Activated CD4-positive, alpha-beta memory T cell treated with anti-CD3 and anti-CD28 coated beads for 36 hours (primary cell): ENCODE results near the gene UNC119. TPM values are rescaled to one million over a fixed set of nuclear protein-coding genes. Genes with fewer than 3 reads are reported as not detected.
A peak's percentile ranks its signal among the peaks of the same experiment; 100 is the strongest.

ENCODE experiments used
- CTCF ChIA-PET: fragments of 350-600 bp; sonication (Branson Sonifier 250); formaldehyde crosslinking; loops from one replicate; lab custom pipeline; 2021; ENCODE audit warnings: antibody characterized with exemption, inconsistent platforms; lab: Charles Lee
- POLR2A ChIA-PET: fragments of 350-600 bp; sonication (Branson Sonifier 250); formaldehyde crosslinking; loops from one replicate; lab custom pipeline; 2021; ENCODE audit warnings: antibody characterized with exemption; lab: Charles Lee
- DNase-seq: peaks from one replicate; pipeline ENCODE4 v3.0.0-alpha.2; 2020
- H3K27ac Mint-ChIP-seq: one replicate; pipeline ENCODE4 v1.8.0; 2021; ENCODE audit warnings: mixed read lengths
- H3K27me3 Mint-ChIP-seq: one replicate; pipeline ENCODE4 v1.8.0; 2021; ENCODE audit warnings: mixed read lengths
- H3K36me3 Mint-ChIP-seq: one replicate; pipeline ENCODE4 v1.8.0; 2021; ENCODE audit warnings: mixed read lengths
- H3K4me1 Mint-ChIP-seq: one replicate; pipeline ENCODE4 v1.8.0; 2021; ENCODE audit warnings: low read depth, mixed read lengths
- H3K4me3 Mint-ChIP-seq: one replicate; pipeline ENCODE4 v1.8.0; 2021; ENCODE audit warnings: mild to moderate bottlenecking, mixed read lengths
- H3K9me3 Mint-ChIP-seq: one replicate; pipeline ENCODE4 v1.8.0; 2021; ENCODE audit warnings: mixed read lengths
- intact Hi-C: fragments of 100-400 bp; cut with micrococcal nuclease; formaldehyde crosslinking; loops from one replicate; pipeline ENCODE4 v1.15.1; 2023
- total RNA-seq, 2 experiments: library from RNA; stranded (reverse); gene quantifications; one replicate each; pipeline ENCODE4 v1.2.3, GENCODE V29; 2021

UNC119 gene
- 10 to 100 TPM; 38.0 to 42.0 TPM for total RNA-seq

DNA sequence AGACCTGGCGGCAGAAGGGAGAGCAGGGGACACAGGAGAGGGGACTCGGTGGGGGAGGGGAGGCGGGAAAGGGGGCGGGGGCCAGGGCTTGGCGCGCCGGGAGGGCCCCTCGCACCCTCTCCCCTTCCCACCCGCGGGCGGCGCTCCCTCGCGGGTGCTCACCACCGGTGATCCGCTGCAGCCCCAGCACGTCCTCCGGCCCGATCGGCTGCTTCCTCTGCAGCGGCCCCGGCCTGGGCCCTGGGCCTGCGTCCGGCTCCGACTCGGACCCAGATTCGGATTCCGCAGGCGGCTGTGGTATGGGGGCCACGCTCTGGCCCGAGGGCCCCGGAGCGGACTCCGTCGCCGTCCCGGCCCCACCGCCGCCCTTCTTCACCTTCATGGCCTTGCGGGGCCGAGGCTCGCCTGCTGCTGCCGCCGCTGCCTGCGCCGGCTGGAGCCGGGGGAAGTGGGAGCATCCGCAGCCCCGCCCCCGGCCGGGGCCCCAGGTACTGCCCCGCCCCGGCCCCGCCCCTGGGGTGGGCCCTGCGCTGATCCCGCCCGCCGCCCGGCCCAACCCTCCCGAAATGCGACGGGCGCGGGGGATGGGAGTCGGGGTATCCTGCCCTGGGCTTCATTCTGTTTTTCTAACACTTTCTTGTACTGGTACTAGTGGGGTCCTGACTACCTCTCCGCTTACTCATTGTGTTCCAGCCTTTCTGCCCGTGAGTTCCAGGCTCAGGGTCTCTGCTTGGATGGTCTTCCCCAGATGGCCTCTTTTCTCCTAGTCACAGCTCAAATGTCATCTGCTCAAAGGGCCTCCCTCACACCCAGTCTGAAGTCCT, at the start of gene UNC119:
Gene UNC119, minus strand, starts transcription at position 449 of the 824 bp plus-strand sequence. Its CDS starts 67 bp downstream, at position 382.
- Mint-ChIP-seq H3K9me3 (no peaks in the 10 kb centered on the region), H3K36me3 (peaks cover 32% of the 10 kb centered on the region), H3K4me3 (peak within 1 kb of the TSS; percentile 88), H3K27me3 (no peaks in the 10 kb centered on the region), H3K27ac (peak within 1 kb of the TSS; percentile 65), H3K4me1 (peaks cover 49% of the 10 kb centered on the region)
- ChIA-PET POLR2A (interaction anchor here (1.3 kb wide), 1 partner anchor 19 kb away, joined by 5 read pairs; the partner anchor contains the start of gene PIGS), CTCF (interaction anchor here (1.0 to 1.6 kb wide), 4 partner anchors 11 to 48 kb away, joined by 3 to 4 read pairs (median 4); partner anchors contain the start of gene PIGS)
- intact Hi-C loops, result loop anchor here (2.0 kb wide), 1 partner anchor 18 kb away; the partner anchor contains the start of gene PIGS
- DNase-seq, result peak; percentile 88

DNA sequence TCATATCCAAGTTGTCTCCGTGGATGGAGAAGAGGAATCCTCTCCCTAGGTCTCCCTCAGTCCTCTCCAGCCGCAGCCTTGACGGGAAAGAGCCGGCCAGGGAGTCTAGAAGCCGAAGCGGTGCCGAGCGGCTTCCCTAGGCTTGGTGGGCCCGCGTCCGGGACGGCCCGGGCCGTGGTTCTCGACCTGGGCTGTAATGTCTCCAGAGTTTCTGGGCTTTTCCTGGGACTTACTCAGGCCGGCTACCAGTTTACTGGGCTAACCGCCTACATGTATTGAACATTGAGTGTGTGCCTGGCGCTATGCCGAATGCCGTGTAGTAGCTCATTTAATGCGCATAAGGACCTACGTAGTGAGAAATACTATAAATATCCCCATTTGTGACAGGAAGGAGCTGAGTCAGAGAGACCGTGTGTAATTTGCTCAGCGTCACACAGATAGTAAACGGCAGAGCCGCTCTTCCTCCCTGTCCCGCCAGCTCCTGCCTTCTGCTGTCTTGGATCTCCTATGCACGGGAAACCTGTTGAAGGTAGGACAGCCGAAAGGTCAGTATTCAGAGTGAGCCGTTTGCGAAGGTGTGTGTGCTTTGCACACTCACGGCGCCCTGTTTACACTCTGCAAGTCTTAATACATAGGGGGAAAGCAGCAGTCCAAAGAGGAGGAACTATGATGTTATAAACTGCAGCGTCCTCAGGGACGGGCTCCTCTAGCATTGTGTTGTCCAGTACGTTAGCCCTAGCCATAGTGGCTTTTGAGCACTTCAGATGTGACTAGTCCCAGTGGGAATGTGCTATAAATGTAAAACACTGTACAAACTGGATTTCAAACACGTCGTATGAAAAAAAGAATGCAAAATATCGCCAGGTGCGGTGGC, 47.1 kb upstream of the UNC119 start:
- Mint-ChIP-seq H3K27ac (peak overlapping the region; percentile 93), H3K27me3 (no peaks in the 10 kb centered on the region), H3K4me1 (peaks cover 21% of the 10 kb centered on the region), H3K9me3 (no peaks in the 10 kb centered on the region), H3K4me3 (peak overlapping the region; percentile 93), H3K36me3 (peaks cover 13% of the 10 kb centered on the region)
- intact Hi-C loops, result loop anchor here (1.0 to 5.0 kb wide), 6 partner anchors 20 to 353 kb away; partner anchors contain the start of genes BLTP2, PHF12, PROCA1 and SUPT6H
- DNase-seq, result peak; percentile 87
- ChIA-PET POLR2A (interaction anchor here (0.6 to 2.4 kb wide), 21 partner anchors 8 to 298 kb away, joined by 3 to 28 read pairs (median 4); partner anchors contain the start of genes ALDOC, BLTP2, PIGS and PROCA1), CTCF (interaction anchor here (0.6 to 1.6 kb wide), 7 partner anchors 13 to 50 kb away, joined by 3 to 7 read pairs (median 5); partner anchors contain the start of gene PIGS)

DNA sequence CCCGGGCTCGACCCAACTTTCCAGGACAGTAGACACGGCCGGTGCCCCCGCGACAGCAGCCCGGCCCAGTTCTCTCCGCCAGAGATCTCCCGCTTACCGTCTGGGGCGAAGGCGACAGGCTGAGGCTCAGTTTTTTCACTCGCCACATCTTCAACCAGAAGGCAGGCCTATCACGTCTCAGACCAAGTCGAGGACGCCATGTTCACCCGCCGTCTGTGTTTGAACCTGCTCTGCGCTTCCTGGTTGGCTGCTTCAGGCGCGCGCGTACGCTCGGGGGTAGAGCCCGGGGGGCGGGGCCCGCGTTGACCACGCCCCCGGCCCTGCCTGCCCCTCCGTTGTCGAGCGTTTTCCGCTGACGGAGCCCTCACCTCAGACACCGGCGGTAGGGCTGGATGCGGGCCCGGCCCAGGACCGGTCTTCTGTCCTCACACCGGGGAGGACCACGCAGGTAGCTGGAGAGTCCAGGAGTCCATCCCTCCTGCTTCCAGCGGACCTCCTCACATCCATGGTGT, 46.4 kb upstream of the UNC119 start, which contains the start of gene SPAG5:
Gene SPAG5, minus strand, starts transcription at position 227 of the 512 bp plus-strand sequence. Its CDS starts 79 bp downstream, at position 148.
- Mint-ChIP-seq H3K27me3 (no peaks in the 10 kb centered on the region), H3K4me3 (peak within 1 kb of the TSS; percentile 93), H3K4me1 (peaks cover 21% of the 10 kb centered on the region), H3K36me3 (peaks cover 11% of the 10 kb centered on the region), H3K9me3 (no peaks in the 10 kb centered on the region), H3K27ac (peak within 1 kb of the TSS; percentile 93)
- intact Hi-C loops, result loop anchor here (1.0 to 5.0 kb wide), 6 partner anchors 20 to 353 kb away; partner anchors contain the start of genes BLTP2, PHF12, PROCA1 and SUPT6H
- CTCF ChIA-PET, result interaction anchor here (0.6 to 1.6 kb wide), 7 partner anchors 14 to 50 kb away, joined by 3 to 7 read pairs (median 5); partner anchors contain the start of gene PIGS
- POLR2A ChIA-PET, result interaction anchor here (0.6 to 2.4 kb wide), 17 partner anchors 8 to 297 kb away, joined by 3 to 28 read pairs (median 6); partner anchors contain the start of genes ALDOC, BLTP2, PIGS and PROCA1
- DNase-seq, result peak; percentile 97

DNA sequence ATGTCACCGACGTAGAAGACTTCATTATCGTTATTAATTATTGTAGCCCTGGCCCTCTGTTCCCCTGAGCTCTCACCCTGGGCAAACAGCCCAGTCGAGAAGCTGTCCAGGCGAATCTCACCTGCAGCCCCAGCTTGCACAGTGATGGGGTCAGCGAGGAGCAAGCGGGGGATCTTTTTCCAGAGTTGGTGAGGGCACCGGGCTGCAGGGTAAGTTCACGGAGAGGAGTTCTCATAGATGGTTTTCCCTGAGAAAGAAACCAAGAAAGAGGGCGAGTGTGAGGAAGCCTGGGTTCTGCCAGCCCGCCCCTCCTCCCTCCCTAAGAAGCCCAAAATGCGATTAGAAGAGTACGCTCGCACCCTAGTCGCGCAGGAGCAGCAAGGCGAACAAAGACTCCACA, 46.0 kb upstream of the UNC119 start:
- Mint-ChIP-seq H3K27me3 (no peaks in the 10 kb centered on the region), H3K9me3 (no peaks in the 10 kb centered on the region), H3K4me1 (peaks cover 21% of the 10 kb centered on the region), H3K36me3 (peaks cover 11% of the 10 kb centered on the region), H3K4me3 (peak overlapping the region; percentile 93), H3K27ac (peak overlapping the region; percentile 93)
- no peak for DNase-seq
- CTCF ChIA-PET, result interaction anchor here (0.8 to 1.5 kb wide), 5 partner anchors 14 to 519 kb away, joined by 3 to 6 read pairs (median 5); partner anchors contain the start of genes ALDOC and PIGS
- POLR2A ChIA-PET, result interaction anchor here (1.3 to 2.4 kb wide), 4 partner anchors 15 to 64 kb away, joined by 4 to 28 read pairs (median 9); partner anchors contain the start of genes BLTP2, PIGS, SDF2 and SUPT6H
- intact Hi-C loops, result loop anchor here (2.0 to 5.0 kb wide), 2 partner anchors 112 to 354 kb away; partner anchors contain the start of genes PHF12 and PROCA1

DNA sequence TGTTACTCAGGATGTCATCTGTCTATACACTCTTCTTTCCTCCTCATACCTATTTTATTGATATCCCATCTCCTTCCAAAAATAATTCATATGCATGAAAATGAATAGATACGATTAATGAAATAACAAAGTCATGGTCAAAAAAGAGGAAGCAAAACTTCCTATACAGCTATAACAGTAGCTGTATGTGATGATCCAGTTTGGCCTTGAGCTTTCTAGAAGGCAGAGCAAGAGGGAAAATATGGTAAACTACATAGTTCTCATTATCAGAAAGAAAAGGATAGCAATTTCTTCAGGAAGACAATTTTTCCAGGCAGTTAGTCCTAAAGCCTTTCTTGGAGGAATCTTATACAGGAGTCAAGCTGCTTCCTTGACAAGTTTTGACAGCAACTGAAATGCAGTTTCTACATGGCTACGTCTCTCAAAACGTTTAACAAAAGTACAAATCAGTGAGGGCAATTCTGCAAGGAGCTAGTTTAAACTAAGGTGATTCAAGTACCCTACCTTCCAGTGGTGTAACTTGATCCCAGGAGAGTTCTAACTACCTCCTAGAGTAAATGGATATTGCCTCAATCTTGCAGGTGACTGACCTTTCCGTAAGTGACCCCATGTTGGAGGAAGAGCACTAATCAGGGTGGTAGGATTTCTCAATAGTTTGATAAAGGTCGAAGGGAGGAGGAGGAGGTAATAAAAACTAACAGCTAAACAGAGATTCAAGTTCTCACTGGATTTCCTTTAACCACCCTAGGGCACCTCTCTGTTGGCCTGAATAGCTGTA, 45.4 kb upstream of the UNC119 start:
- H3K4me1 Mint-ChIP-seq, result peaks cover 21% of the 10 kb centered on the region
- ChIA-PET CTCF (interaction anchor here (0.8 to 1.5 kb wide), 4 partner anchors 15 to 519 kb away, joined by 3 to 6 read pairs (median 4); partner anchors contain the start of genes ALDOC and PIGS), POLR2A (interaction anchor here (0.8 to 2.4 kb wide), 5 partner anchors 15 to 65 kb away, joined by 3 to 28 read pairs (median 7); partner anchors contain the start of genes BLTP2, PIGS, SDF2 and SUPT6H)
- DNase-seq, result no peak
- H3K36me3 Mint-ChIP-seq, result peaks cover 17% of the 10 kb centered on the region
- H3K4me3 Mint-ChIP-seq, result peak overlapping the region; percentile 93
- H3K9me3 Mint-ChIP-seq, result no peaks in the 10 kb centered on the region
- H3K27me3 Mint-ChIP-seq, result no peaks in the 10 kb centered on the region
- H3K27ac Mint-ChIP-seq, result peak overlapping the region; percentile 93
- intact Hi-C loops, result loop anchor here (2.0 to 5.0 kb wide), 2 partner anchors 113 to 355 kb away; partner anchors contain the start of genes PHF12 and PROCA1

DNA sequence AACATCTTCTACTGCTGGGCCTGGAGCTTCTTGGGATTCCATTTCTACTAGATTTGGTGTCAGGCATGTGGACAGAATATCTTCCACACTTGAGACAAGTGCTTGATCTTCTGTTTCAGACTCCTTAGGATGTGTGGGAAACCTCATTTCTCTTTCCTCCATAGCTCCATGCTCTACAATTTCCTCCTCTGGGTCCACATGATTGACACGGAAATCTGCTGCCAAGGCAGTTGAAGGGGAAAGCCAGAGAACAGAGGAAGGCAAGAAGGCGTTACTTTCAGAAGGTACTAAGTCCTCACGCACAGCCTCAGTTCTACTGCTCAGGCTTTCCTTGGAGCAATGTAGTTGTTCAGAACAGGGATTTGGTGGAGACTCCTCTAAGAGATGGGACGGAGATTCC, 39.8 kb upstream of the UNC119 start:
- no peaks in the 10 kb centered on the region for H3K9me3 Mint-ChIP-seq
- intact Hi-C loops, result no loop called here
- ChIA-PET CTCF (interaction anchor here (1.0 to 1.2 kb wide), 2 partner anchors 19 to 87 kb away, joined by 3 to 4 read pairs; no protein-coding TSS in a partner anchor), POLR2A (interaction anchor here (0.7 to 1.6 kb wide), 4 partner anchors 15 to 70 kb away, joined by 3 to 5 read pairs (median 3); partner anchors contain the start of genes ALDOC, PIGS, SDF2 and SUPT6H)
- H3K4me3 Mint-ChIP-seq, result no peak overlapping the region
- H3K36me3 Mint-ChIP-seq, result peaks cover 38% of the 10 kb centered on the region
- H3K27me3 Mint-ChIP-seq, result no peaks in the 10 kb centered on the region
- peaks cover under 1% of the 10 kb centered on the region for H3K4me1 Mint-ChIP-seq
- H3K27ac Mint-ChIP-seq, result no peak overlapping the region
- no peak for DNase-seq

DNA sequence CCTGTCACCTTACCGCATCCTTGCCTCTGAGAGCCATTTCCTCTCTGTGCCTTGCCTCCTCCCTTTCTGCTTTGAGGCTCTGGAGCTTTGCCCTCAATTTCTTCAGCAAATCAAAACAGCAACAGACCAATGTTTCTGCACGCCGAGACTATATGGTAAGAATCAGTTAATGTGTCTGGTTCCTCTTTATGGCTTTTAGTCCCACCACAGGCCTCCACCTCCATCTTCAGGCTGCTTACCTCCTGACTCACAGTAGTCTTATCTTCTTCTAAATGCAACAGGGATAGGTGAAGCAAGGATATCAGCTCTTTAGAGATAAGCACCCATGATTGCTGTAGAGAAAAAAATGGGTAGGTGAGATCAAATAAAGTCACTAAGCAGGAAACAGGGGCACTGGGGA, 33.4 kb upstream of the UNC119 start:
- intact Hi-C loops, result no loop called here
- CTCF ChIA-PET, result no interaction called here
- Mint-ChIP-seq H3K9me3 (no peaks in the 10 kb centered on the region), H3K4me1 (no peaks in the 10 kb centered on the region), H3K36me3 (peaks cover 32% of the 10 kb centered on the region), H3K4me3 (no peak overlapping the region), H3K27me3 (no peaks in the 10 kb centered on the region), H3K27ac (no peak overlapping the region)
- DNase-seq, result no peak
- POLR2A ChIA-PET, result interaction anchor here (1.0 kb wide), 1 partner anchor 9 kb away, joined by 3 read pairs; the partner anchor contains the start of gene ALDOC

DNA sequence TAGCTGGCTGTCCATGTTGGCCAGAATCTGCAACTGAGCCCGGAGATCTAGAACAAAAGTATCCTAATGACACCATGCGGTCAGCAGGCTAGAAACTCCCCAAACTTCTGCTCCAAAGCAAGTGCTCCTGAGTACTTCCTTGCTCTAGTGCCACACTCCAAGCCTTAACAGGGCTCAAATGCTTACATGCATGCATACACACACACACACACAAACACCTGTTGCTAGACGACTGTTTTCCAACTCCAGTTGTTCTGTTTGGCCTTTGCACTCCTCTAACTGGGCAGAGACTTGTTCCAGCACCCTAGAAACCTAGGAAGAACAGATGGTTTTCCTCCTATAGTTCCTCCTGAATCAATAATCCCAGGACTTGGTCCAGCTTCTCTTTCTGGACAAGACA, 32.0 kb upstream of the UNC119 start:
- no peak overlapping the region for H3K27ac Mint-ChIP-seq
- ChIA-PET CTCF (interaction anchor here (1.1 to 1.2 kb wide), 2 partner anchors 29 to 63 kb away, joined by 3 read pairs; no protein-coding TSS in a partner anchor), POLR2A (interaction anchor here (0.8 kb wide), 1 partner anchor 10 kb away, joined by 3 read pairs; no protein-coding TSS in a partner anchor)
- no peak for DNase-seq
- no peaks in the 10 kb centered on the region for H3K27me3 Mint-ChIP-seq
- H3K9me3 Mint-ChIP-seq, result no peaks in the 10 kb centered on the region
- intact Hi-C loops, result no loop called here
- H3K36me3 Mint-ChIP-seq, result peaks cover 41% of the 10 kb centered on the region
- H3K4me1 Mint-ChIP-seq, result peaks cover 14% of the 10 kb centered on the region
- H3K4me3 Mint-ChIP-seq, result no peak overlapping the region

DNA sequence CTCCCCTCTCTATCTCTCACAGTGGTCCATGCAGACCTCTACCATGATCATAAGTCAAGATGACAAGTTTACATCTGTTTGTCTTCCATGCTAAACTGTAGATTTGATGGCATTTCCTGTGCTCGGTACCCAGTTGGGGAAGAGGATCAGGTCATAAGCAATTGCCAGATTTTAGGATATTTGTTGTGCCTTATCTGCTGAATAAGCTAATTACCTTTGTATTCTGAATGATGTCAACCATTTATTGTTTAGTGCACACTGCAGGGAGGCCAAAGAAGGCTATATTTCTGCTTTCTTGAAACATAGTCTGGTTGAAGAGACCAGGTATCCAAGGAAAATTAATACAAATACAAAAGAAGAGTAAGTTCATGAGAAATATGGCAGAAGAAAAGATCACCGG, 30.1 kb upstream of the UNC119 start:
- ChIA-PET POLR2A (interaction anchor here (0.7 to 1.4 kb wide), 2 partner anchors 16 to 1714 kb away, joined by 3 to 4 read pairs; partner anchors contain the start of gene SPAG5), CTCF (no interaction called here)
- H3K4me1 Mint-ChIP-seq, result peaks cover 23% of the 10 kb centered on the region
- peaks cover 44% of the 10 kb centered on the region for H3K36me3 Mint-ChIP-seq
- no peak for DNase-seq
- no peaks in the 10 kb centered on the region for H3K27me3 Mint-ChIP-seq
- H3K9me3 Mint-ChIP-seq, result no peaks in the 10 kb centered on the region
- intact Hi-C loops, result no loop called here
- H3K27ac Mint-ChIP-seq, result no peak overlapping the region
- no peak overlapping the region for H3K4me3 Mint-ChIP-seq

DNA sequence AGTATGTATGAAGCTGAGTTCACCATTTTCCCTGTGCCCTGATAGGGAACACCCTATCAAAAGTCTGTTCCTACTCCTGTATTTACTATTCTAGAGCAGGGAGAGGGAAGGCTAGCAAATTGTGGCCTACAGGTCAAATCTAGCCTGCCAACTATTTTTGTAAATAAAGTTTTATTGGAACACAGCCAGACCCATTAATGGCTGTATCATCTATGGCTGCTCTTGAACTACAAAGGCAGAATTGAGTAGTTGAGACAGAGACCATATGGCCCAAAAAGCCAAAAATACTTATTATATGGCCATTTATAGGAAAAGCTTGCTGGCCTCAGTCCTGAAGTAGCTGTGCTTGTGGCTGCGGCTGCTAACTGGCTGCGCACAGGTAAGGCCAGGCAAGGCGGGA, 28.5 kb upstream of the UNC119 start:
- Mint-ChIP-seq H3K4me1 (peaks cover 32% of the 10 kb centered on the region), H3K36me3 (peaks cover 44% of the 10 kb centered on the region), H3K9me3 (no peaks in the 10 kb centered on the region), H3K4me3 (no peak overlapping the region), H3K27ac (no peak overlapping the region), H3K27me3 (no peaks in the 10 kb centered on the region)
- no peak for DNase-seq
- ChIA-PET POLR2A (interaction anchor here (1.1 kb wide), 1 partner anchor 9 kb away, joined by 4 read pairs; no protein-coding TSS in a partner anchor), CTCF (no interaction called here)
- intact Hi-C loops, result no loop called here
